K562 (cell line): ENCODE results near the gene ZBTB2. TPM values are rescaled to one million over a fixed set of nuclear protein-coding genes. Genes with fewer than 3 reads are reported as not detected.

Source experiments
- ATAC-seq: fragments of 200-7000 bp; cut with Tn5 transposase; 3 replicates; pipeline ENCODE4 v1.9.1; 2020; ENCODE audit warnings: moderate library complexity
- BruUV-seq: library from RNA; stranded (reverse); fragments of 400-500 nt; replicated peaks from 2 replicates; lab custom pipeline; 2021; lab: Mats Ljungman, UMichigan
- CTCF ChIA-PET: fragments of 300-600 bp; formaldehyde crosslinking; extraction: SDS; loops from one replicate; lab custom pipeline; 2021; ENCODE audit warnings: low intra/inter-chr PET ratio; lab: Yijun Ruan, JAX
- POLR2A ChIA-PET: fragments of 300-600, 350-650 bp; sonication (Branson Sonifier 250); formaldehyde crosslinking; extraction: SDS; loops from one replicate; lab custom pipeline; 2021; ENCODE audit warnings: antibody characterized with exemption, inconsistent platforms; lab: Yijun Ruan, JAX
- DNase-seq, 4 experiments: peaks; one replicate each; pipeline versions ENCODE4 v3.0.0 to v3.0.0-alpha.2; 2011 to 2018; ENCODE audit warnings: low spot score in 3 of 4, mixed read lengths in 3 of 4; ENCODE audit errors: extremely low read depth in 1 of 4
- FAIRE-seq: peaks from 2 replicates; lab custom pipeline; 2011; peaks lifted over from hg19 to GRCh38; lab: Jason Lieb, UNC
- H2AFZ ChIP-seq: 2 replicates; pipeline ENCODE4 v1.6.0; 2011; ENCODE audit warnings: low read depth, low read length, control low read depth, inconsistent platforms
- H3K27ac ChIP-seq: fragments of 200-600 bp; 3 replicates; pipeline ENCODE4 v1.8.0; 2011; ENCODE audit warnings: low read depth, mild to moderate bottlenecking, control low read depth, inconsistent platforms, low read length, moderate library complexity, mixed read lengths; ENCODE audit errors: extremely low read depth
- H3K27me3 ChIP-seq, 2 experiments: fragments of 300-600 bp in 1 of 2; 2 replicates in 1 of 2; 3 replicates in 1 of 2; pipeline versions ENCODE4 v1.6.0 to v1.8.0; 2011; ENCODE audit warnings: inconsistent platforms in 2 of 2, low read length in 2 of 2, mild to moderate bottlenecking in 1 of 2, mixed read lengths in 1 of 2, moderate library complexity in 1 of 2; ENCODE audit not compliant: control insufficient read depth in 2 of 2, insufficient read depth in 2 of 2
- H3K36me3 ChIP-seq: fragments of 300-600 bp; 3 replicates; pipeline ENCODE4 v1.8.0; 2011; ENCODE audit warnings: mild to moderate bottlenecking, low read length, inconsistent platforms; ENCODE audit not compliant: control insufficient read depth, insufficient read depth
- H3K4me1 ChIP-seq, 2 experiments: fragments of 200-600 bp in 1 of 2; replicated peaks in 1 of 2; 2 replicates in 1 of 2; 3 replicates in 1 of 2; pipeline versions ENCODE4 v1.5.1 to v1.8.0; 2011; ENCODE audit warnings: inconsistent platforms in 2 of 2, low read length in 2 of 2, mild to moderate bottlenecking in 1 of 2, mixed read lengths in 1 of 2, moderate library complexity in 1 of 2; ENCODE audit not compliant: control insufficient read depth in 2 of 2, insufficient read depth in 2 of 2
- H3K4me2 ChIP-seq: 2 replicates; pipeline ENCODE4 v1.6.1; 2011; ENCODE audit warnings: low read length, control low read depth, inconsistent platforms, mixed read lengths; ENCODE audit not compliant: insufficient read depth
- H3K4me3 ChIP-seq: fragments of 200-600 bp; sonication (generic), shearing (Covaris generic); 2 replicates; pipeline ENCODE4 v1.5.1; 2016; ENCODE audit warnings: control low read depth, inconsistent platforms
- H3K79me2 ChIP-seq: fragments of 200-600 bp; 3 replicates; pipeline ENCODE4 v1.8.0; 2011; ENCODE audit warnings: low read length, inconsistent platforms; ENCODE audit not compliant: control insufficient read depth, insufficient read depth
- H3K9ac ChIP-seq, 2 experiments: 2 replicates each; pipeline versions ENCODE4 v1.6.0 to v1.6.1; 2011; ENCODE audit warnings: low read depth in 2 of 2, low read length in 2 of 2, control low read depth in 1 of 2, inconsistent platforms in 1 of 2, mild to moderate bottlenecking in 1 of 2, mixed read lengths in 1 of 2; ENCODE audit not compliant: insufficient read depth in 1 of 2
- H3K9me1 ChIP-seq: one replicate; pipeline ENCODE4 v1.6.0; 2011; ENCODE audit warnings: inconsistent platforms, mild to moderate bottlenecking, low read length, moderate library complexity; ENCODE audit not compliant: control insufficient read depth, insufficient read depth
- H3K9me3 ChIP-seq: replicated peaks from 2 replicates; pipeline ENCODE4 v1.5.1; 2011; ENCODE audit warnings: low read depth, low read length, inconsistent platforms; ENCODE audit not compliant: control insufficient read depth, insufficient read depth
- H4K20me1 ChIP-seq: replicated peaks from 2 replicates; pipeline ENCODE4 v1.6.1; 2011; ENCODE audit warnings: low read length, inconsistent platforms, mixed read lengths; ENCODE audit not compliant: control insufficient read depth, insufficient read depth
- ARHGAP35 ChIP-seq: fragments of 450-650 bp; IDR thresholded peaks from 2 replicates; pipeline ENCODE4 v1.6.1; 2018; ENCODE audit not compliant: partially characterized antibody
- ARNT ChIP-seq, 2 experiments: fragments of 450-650 bp; IDR thresholded peaks; 2 replicates each; pipeline ENCODE4 v1.6.1; 2016; ENCODE audit warnings: mild to moderate bottlenecking in 1 of 2
- CREB3 ChIP-seq: fragments of 450-650 bp; conservative IDR thresholded peaks from 2 replicates; pipeline ENCODE4 v1.6.1; 2016; ENCODE audit warnings: missing genetic modification characterization, low read depth, mild to moderate bottlenecking, missing compliant biosample characterization, moderate library complexity
- ETV1 ChIP-seq: fragments of 450-650 bp; conservative IDR thresholded peaks from 2 replicates; pipeline ENCODE4 v1.6.1; 2016; ENCODE audit warnings: missing genetic modification characterization, control low read depth, low read depth, missing compliant biosample characterization
- FIP1L1 ChIP-seq: fragments of 200-400 bp; formaldehyde crosslinking; IDR thresholded peaks from 2 replicates; pipeline ENCODE4 v1.6.1; 2018; ENCODE audit warnings: mild to moderate bottlenecking, low read depth, low read length; ENCODE audit not compliant: poor library complexity, severe bottlenecking
- FOXK2 ChIP-seq, 2 experiments: fragments of 450-650 bp; IDR thresholded peaks in 1 of 2; conservative IDR thresholded peaks in 1 of 2; 2 replicates each; pipeline ENCODE4 v1.6.1; 2016; ENCODE audit warnings: low read depth in 2 of 2, mild to moderate bottlenecking in 1 of 2
- GTF3C2 ChIP-seq: IDR thresholded peaks from 3 replicates; pipeline ENCODE4 v1.6.1; 2011; ENCODE audit warnings: borderline replicate concordance, mild to moderate bottlenecking, moderate library complexity; ENCODE audit not compliant: insufficient read length; ENCODE audit errors: extremely low read depth
- HDAC1 ChIP-seq, 2 experiments: fragments of 450-650 bp; IDR thresholded peaks; 2 replicates each; pipeline ENCODE4 v1.6.1; 2016 to 2017; ENCODE audit warnings: inconsistent platforms in 1 of 2, mild to moderate bottlenecking in 1 of 2, moderate library complexity in 1 of 2
- NBN ChIP-seq: fragments of 450-650 bp; IDR thresholded peaks from 2 replicates; pipeline ENCODE4 v1.6.1; 2016; ENCODE audit warnings: low read depth, mild to moderate bottlenecking
- NELFE ChIP-seq: IDR thresholded peaks from 2 replicates; pipeline ENCODE4 v1.6.1; 2011; ENCODE audit warnings: mild to moderate bottlenecking; ENCODE audit not compliant: insufficient read depth, insufficient read length
- POLR2B ChIP-seq: fragments of 450-650 bp; IDR thresholded peaks from 2 replicates; pipeline ENCODE4 v1.6.1; 2018; ENCODE audit warnings: low read depth; ENCODE audit not compliant: partially characterized antibody
- SMAD1 ChIP-seq: fragments of 150-350 bp; IDR thresholded peaks from 2 replicates; pipeline ENCODE4 v1.6.1; 2014; ENCODE audit warnings: low read length, low read depth; ENCODE audit not compliant: partially characterized antibody
- TAF1 ChIP-seq: IDR thresholded peaks from 2 replicates; pipeline ENCODE4 v1.6.1; 2011; ENCODE audit warnings: mild to moderate bottlenecking, low read length, moderate library complexity; ENCODE audit not compliant: insufficient read depth, control insufficient read depth, severe bottlenecking; ENCODE audit errors: extremely low read depth
- USF1 ChIP-seq: sonication (generic); formaldehyde crosslinking; IDR thresholded peaks from 2 replicates; pipeline ENCODE4 v1.9.0; 2022; ENCODE audit warnings: mild to moderate bottlenecking, missing genetic modification reagents
- ZNF174 ChIP-seq: fragments of 250-450 bp; sonication (Bioruptor Pico); IDR thresholded peaks from 2 replicates; pipeline ENCODE4 v1.4.0; 2020; ENCODE audit warnings: mild to moderate bottlenecking
- ZNF253 ChIP-seq: fragments of 250-450 bp; sonication (Bioruptor Pico); conservative IDR thresholded peaks from 2 replicates; pipeline ENCODE4 v1.6.1; 2021; ENCODE audit warnings: mild to moderate bottlenecking
- ZNF263 ChIP-seq: sonication (generic); formaldehyde crosslinking; IDR thresholded peaks from 2 replicates; pipeline ENCODE4 v1.8.0; 2022; ENCODE audit warnings: mild to moderate bottlenecking, missing genetic modification reagents, borderline replicate concordance
- ZNF707 ChIP-seq: fragments of 250-450 bp; sonication (Bioruptor Pico); conservative IDR thresholded peaks from 2 replicates; pipeline ENCODE4 v1.8.0; 2022; ENCODE audit warnings: inconsistent platforms, mild to moderate bottlenecking, moderate library complexity
- in situ Hi-C: fragments of 300-500 bp; cut with MboI; formaldehyde crosslinking; loops from 4 replicates; pipeline ENCODE4 v1.15.0; 2018; ENCODE audit warnings: inconsistent platforms, mixed read lengths
- intact Hi-C: fragments of 100-400 bp; cut with micrococcal nuclease; formaldehyde crosslinking; loops from 2 replicates; pipeline ENCODE4 v1.14.2; 2022
- polyA plus RNA-seq, 8 experiments: library from polyadenylated mRNA; depleted of rRNA in 4 of 8; stranded (reverse) in 5 of 8; unstranded in 3 of 8; fragments of >200 nt; fragmentation: Nextera tagmentation in 2 of 8; fragmentation: Illumina TruSeq in 1 of 8; extraction: Ambion mirVana in 2 of 8; extraction: Trizol in 1 of 8; gene quantifications; 2 replicates each; pipeline versions ENCODE4 v1.2.1 to v1.2.3, GENCODE V29; 2011 to 2014; ENCODE audit warnings: inconsistent platforms in 1 of 8, missing spikeins in 1 of 8
- total RNA-seq, 7 experiments: library from RNA; depleted of rRNA in 6 of 7; stranded (reverse); fragments of >200 nt in 6 of 7; fragmentation: Illumina TruSeq in 2 of 7; extraction: Trizol in 2 of 7; gene quantifications; 2 replicates each; pipeline versions ENCODE4 v1.2.1 to v1.2.3, GENCODE V29; 2011 to 2021; ENCODE audit warnings: low replicate concordance in 1 of 7

ZBTB2 gene
- total and polyA plus RNA-seq, 9 of the 15 experiments (the other 6 are each of a cell fraction or from before 2014, with no cell fraction given) = 5.1 to 26.2 (median 16.4) TPM

- no peaks in the 10 kb centered on the region for H3K27me3 ChIP-seq
- in situ Hi-C loops (no loop called here), intact Hi-C loops (no loop called here)
- no peak overlapping the region for H3K4me3 ChIP-seq
- H2AFZ ChIP-seq = no peak overlapping the region
- ChIA-PET CTCF (no interaction called here), POLR2A (interaction anchor here (1.9 kb wide), 1 partner anchor 14 kb away, joined by 5 read pairs; the partner anchor contains the start of gene RMND1)
- ATAC-seq (no peak), FAIRE-seq (no peak), DNase-seq (no peak)
- no peaks in the 10 kb centered on the region for H3K9me3 ChIP-seq
- no peak overlapping the region for H3K9ac ChIP-seq
- no peaks in the 10 kb centered on the region for H4K20me1 ChIP-seq
- peaks cover 51% of the 10 kb centered on the region; the same call in 2 of the 3 replicates for H3K79me2 ChIP-seq
- H3K36me3 ChIP-seq = peaks cover 51% of the 10 kb centered on the region
- TF ChIP-seq ARHGAP35 (no peak), POLR2B (no peak), HDAC1 (IDR thresholded peaks at IDR 0.05) (no peak), SMAD1 (no peak), NELFE (no peak), USF1 (no peak), ETV1 (tag) (no peak), FOXK2 (conservative IDR thresholded peaks at IDR 0.05 in 1 of 2, IDR thresholded peaks at IDR 0.05 in 1 of 2; ENCODE audit: low read depth in 2 of 2) (no peak), CREB3 (no peak), ZNF263 (CRISPR knock-in tag) (no peak), ARNT (IDR thresholded peaks at IDR 0.05) (no peak), ZNF174 (CRISPR knock-in tag) (no peak), FIP1L1 (no peak), ZNF253 (no peak), ZNF707 (CRISPR knock-in tag) (no peak), GTF3C2 (no peak), TAF1 (no peak), NBN (no peak)
- H3K9me1 ChIP-seq = no peaks in the 10 kb centered on the region
- H3K27ac ChIP-seq = no peak overlapping the region
- H3K4me1 ChIP-seq = no peaks in the 10 kb centered on the region; a peak in 1 of 5 replicates
- no peak overlapping the region for H3K4me2 ChIP-seq
- BruUV-seq = no TSS peak
Measured at GRCh38 chr6:151437401-151437800, 46.0 kb upstream of the ZBTB2 start.
